T-helper 17 cell (primary cell): ENCODE results near the gene KLHL18. TPM values are rescaled to one million over a fixed set of nuclear protein-coding genes. Genes with fewer than 3 reads are reported as not detected.
"Not testable (repeated sequence)": the region's sequence is repeated elsewhere in the genome, so short reads cannot be mapped to it uniquely, and the experiment has no call there.

Source experiments
- ATAC-seq: fragments of 150-1000 bp; cut with Tn5 transposase; 2 replicates; pipeline ENCODE4 v1.10.0; 2021; ENCODE audit warnings: mild to moderate bottlenecking, moderate library complexity
- DNase-seq, 3 donors: peaks; one replicate each; pipeline versions ENCODE4 v3.0.0 to v3.0.0-alpha.2; 2020 to 2021
- H3K9me3 ChIP-seq: one replicate; pipeline ENCODE4 v1.7.0; 2013; ENCODE audit warnings: low read length, mild to moderate bottlenecking; ENCODE audit not compliant: control insufficient read depth, poor library complexity, severe bottlenecking
- H3K27ac Mint-ChIP-seq: one replicate; pipeline ENCODE4 v1.8.0; 2022; ENCODE audit warnings: mild to moderate bottlenecking, moderate library complexity, mixed read lengths
- H3K27me3 Mint-ChIP-seq: one replicate; pipeline ENCODE4 v1.8.0; 2022; ENCODE audit warnings: mixed read lengths
- H3K36me3 Mint-ChIP-seq: one replicate; pipeline ENCODE4 v1.8.0; 2022; ENCODE audit warnings: low read depth, mixed read lengths
- H3K4me1 Mint-ChIP-seq: one replicate; pipeline ENCODE4 v1.8.0; 2022; ENCODE audit warnings: mild to moderate bottlenecking, mixed read lengths
- H3K4me3 Mint-ChIP-seq: one replicate; pipeline ENCODE4 v1.8.0; 2022; ENCODE audit warnings: mild to moderate bottlenecking, moderate library complexity, mixed read lengths
- total RNA-seq, 4 donors: library from RNA in 2 of 4; stranded (reverse) in 2 of 4; gene quantifications; one replicate each; pipeline ENCODE4 v1.2.3 and lab custom pipeline; 2022 to 2026

Gene KLHL18
- total RNA-seq, 2 donors from 2014 or later: 47.0 to 50.8 TPM

- H3K4me3 Mint-ChIP-seq: no peak overlapping the region
Measured at GRCh38 chr3:47365213-47366153, 82.7 kb downstream of the KLHL18 start.

GRCh38 chr3:47366833-47367232 is 84.1 kb downstream of the KLHL18 start:
- H3K4me1 Mint-ChIP-seq: peaks cover 11% of the 10 kb centered on the region
- no peak overlapping the region for H3K4me3 Mint-ChIP-seq
- H3K27ac Mint-ChIP-seq: no peak overlapping the region
- ATAC-seq: no peak
- DNase-seq: no peak
- H3K27me3 Mint-ChIP-seq: peaks cover 9% of the 10 kb centered on the region
- peaks cover 2% of the 10 kb centered on the region for H3K36me3 Mint-ChIP-seq
- no peaks in the 10 kb centered on the region for H3K9me3 ChIP-seq

More at GRCh38 chr3:47365213-47366153, 82.7 kb downstream of the KLHL18 start:
- H3K36me3 Mint-ChIP-seq: peaks cover 2% of the 10 kb centered on the region
- peaks cover 11% of the 10 kb centered on the region for H3K4me1 Mint-ChIP-seq
- DNase-seq (no peak), ATAC-seq (no peak)
- H3K27ac Mint-ChIP-seq: no peak overlapping the region
- peaks cover 9% of the 10 kb centered on the region for H3K27me3 Mint-ChIP-seq
- H3K9me3 ChIP-seq: no peaks in the 10 kb centered on the region

- peaks cover 9% of the 10 kb centered on the region for H3K27me3 Mint-ChIP-seq
Measured at GRCh38 chr3:47367631-47368030, 84.9 kb downstream of the KLHL18 start.

GRCh38 chr3:47370020-47370419 is 87.3 kb downstream of the KLHL18 start:
- H3K27ac Mint-ChIP-seq, H3K9me3 ChIP-seq, H3K36me3 Mint-ChIP-seq, H3K4me3 Mint-ChIP-seq, DNase-seq, ATAC-seq, H3K27me3 Mint-ChIP-seq, H3K4me1 Mint-ChIP-seq: not testable (repeated sequence)

More at GRCh38 chr3:47367631-47368030, 84.9 kb downstream of the KLHL18 start:
- Mint-ChIP-seq H3K4me3 (no peak overlapping the region), H3K4me1 (peaks cover 8% of the 10 kb centered on the region), H3K36me3 (peaks cover 2% of the 10 kb centered on the region), H3K27ac (no peak overlapping the region)
- DNase-seq (no peak), ATAC-seq (no peak)
- no peaks in the 10 kb centered on the region for H3K9me3 ChIP-seq

GRCh38 chr3:47370887-47371697 is 88.3 kb downstream of the KLHL18 start:
- peak in 1 of 3 donors; percentile 19 for DNase-seq
- ATAC-seq: no peak
- H3K36me3 Mint-ChIP-seq: peaks cover 2% of the 10 kb centered on the region
- H3K27me3 Mint-ChIP-seq: peaks cover 17% of the 10 kb centered on the region
- peaks cover 9% of the 10 kb centered on the region for H3K4me1 Mint-ChIP-seq
- no peak overlapping the region for H3K4me3 Mint-ChIP-seq
- no peaks in the 10 kb centered on the region for H3K9me3 ChIP-seq
- no peak overlapping the region for H3K27ac Mint-ChIP-seq

- Mint-ChIP-seq H3K4me1 (peaks cover 11% of the 10 kb centered on the region), H3K27ac (no peak overlapping the region), H3K27me3 (peaks cover 8% of the 10 kb centered on the region), H3K4me3 (no peak overlapping the region), H3K36me3 (no peaks in the 10 kb centered on the region)
- no peaks in the 10 kb centered on the region for H3K9me3 ChIP-seq
- DNase-seq (no peak), ATAC-seq (no peak)
Measured at GRCh38 chr3:47374587-47374986, 91.8 kb downstream of the KLHL18 start.

- Mint-ChIP-seq H3K4me3 (no peak overlapping the region), H3K27ac (no peak overlapping the region), H3K27me3 (peaks cover 8% of the 10 kb centered on the region), H3K4me1 (peaks cover 21% of the 10 kb centered on the region), H3K36me3 (peaks cover 4% of the 10 kb centered on the region)
- H3K9me3 ChIP-seq: no peaks in the 10 kb centered on the region
- ATAC-seq (no peak), DNase-seq (no peak)
Measured at GRCh38 chr3:47376393-47376792, 93.6 kb downstream of the KLHL18 start.

- H3K27ac Mint-ChIP-seq: peak overlapping the region; percentile 83
- H3K36me3 Mint-ChIP-seq: peaks cover 6% of the 10 kb centered on the region
- no peak overlapping the region for H3K4me3 Mint-ChIP-seq
- DNase-seq: no peak
- no peaks in the 10 kb centered on the region for H3K9me3 ChIP-seq
- no peak for ATAC-seq
- peaks cover 26% of the 10 kb centered on the region for H3K4me1 Mint-ChIP-seq
- H3K27me3 Mint-ChIP-seq: peaks cover 8% of the 10 kb centered on the region
Measured at GRCh38 chr3:47377186-47377585, 94.4 kb downstream of the KLHL18 start.

GRCh38 chr3:47378869-47379268 is 96.1 kb downstream of the KLHL18 start:
- Mint-ChIP-seq H3K36me3 (peaks cover 7% of the 10 kb centered on the region), H3K4me1 (peaks cover 37% of the 10 kb centered on the region), H3K27ac (peak overlapping the region; percentile 100), H3K4me3 (no peak overlapping the region), H3K27me3 (peaks cover 8% of the 10 kb centered on the region)
- H3K9me3 ChIP-seq: no peaks in the 10 kb centered on the region
- DNase-seq (no peak), ATAC-seq (no peak)

GRCh38 chr3:47379411-47379899 is 96.7 kb downstream of the KLHL18 start:
- no peak for ATAC-seq
- peak overlapping the region; percentile 100 for H3K27ac Mint-ChIP-seq
- no peaks in the 10 kb centered on the region for H3K9me3 ChIP-seq
- H3K4me3 Mint-ChIP-seq: peak overlapping the region; percentile 99
- H3K36me3 Mint-ChIP-seq: peaks cover 7% of the 10 kb centered on the region
- no peak for DNase-seq
- peaks cover 39% of the 10 kb centered on the region for H3K4me1 Mint-ChIP-seq
- H3K27me3 Mint-ChIP-seq: peaks cover 8% of the 10 kb centered on the region

- H3K4me3 Mint-ChIP-seq: peak overlapping the region; percentile 99
- peak overlapping the region; percentile 100 for H3K27ac Mint-ChIP-seq
- peaks cover 7% of the 10 kb centered on the region for H3K36me3 Mint-ChIP-seq
- peaks cover 6% of the 10 kb centered on the region for H3K27me3 Mint-ChIP-seq
- peaks cover 39% of the 10 kb centered on the region for H3K4me1 Mint-ChIP-seq
- DNase-seq (no peak), ATAC-seq (no peak)
- no peaks in the 10 kb centered on the region for H3K9me3 ChIP-seq
Measured at GRCh38 chr3:47380026-47380600, 97.4 kb downstream of the KLHL18 start.

GRCh38 chr3:47380601-47381316 is 98.0 kb downstream of the KLHL18 start, which contains the start of gene PTPN23:
TSS of gene PTPN23 (plus strand) at chr3:47381021. CDS start at chr3:47381097, 76 bp downstream.
- Mint-ChIP-seq H3K4me3 (peak within 1 kb of the TSS; percentile 99), H3K27ac (peak within 1 kb of the TSS; percentile 100), H3K27me3 (no peaks in the 10 kb centered on the region), H3K36me3 (peaks cover 9% of the 10 kb centered on the region), H3K4me1 (peaks cover 37% of the 10 kb centered on the region)
- ATAC-seq (peak; percentile 81), DNase-seq (peak; percentile 95 to 99 (median 98))
- H3K9me3 ChIP-seq: no peaks in the 10 kb centered on the region
